Prostate gland (tissue), 2 donors: ENCODE results near the gene ICAM4.

Experiments
- CTCF ChIP-seq, 4 experiments: fragments of 200-600 bp in 2 of 4; fragments of 450-650 bp in 2 of 4; sonication (generic) in 2 of 4; IDR thresholded peaks; 1 replicate in 3 of 4; 2 replicates in 1 of 4; pipeline ENCODE4 v1.5.1; 2016 to 2019; ENCODE audit warnings: antibody characterized with exemption in 4 of 4, mild to moderate bottlenecking in 2 of 4, moderate library complexity in 2 of 4
- POLR2A ChIP-seq: fragments of 450-650 bp; IDR thresholded peaks from one replicate; pipeline ENCODE4 v1.6.1; 2016; ENCODE audit warnings: antibody characterized with exemption, mild to moderate bottlenecking
- POLR2AphosphoS5 ChIP-seq: sonication (generic); formaldehyde crosslinking; IDR thresholded peaks from one replicate; pipeline ENCODE4 v1.6.1; 2017; ENCODE audit warnings: antibody characterized with exemption

- TF ChIP-seq CTCF (IDR thresholded peaks at IDR 0.05) (no peak), POLR2AphosphoS5 (no peak), POLR2A (no peak)
Measured at GRCh38 chr19:10289167-10289835, 2.5 kb downstream of the ICAM4 start.
